Right ventricle myocardium superior (tissue), 1 donor: ENCODE results near the gene ADARB1. TPM values are rescaled to one million over a fixed set of nuclear protein-coding genes. Genes with fewer than 3 reads are reported as not detected.

Source experiments
- ATAC-seq: fragments of 200-7000 bp; cut with Tn5 transposase; one replicate; pipeline ENCODE4 v1.9.1; 2020; ENCODE audit warnings: mild to moderate bottlenecking; ENCODE audit not compliant: poor library complexity
- DNase-seq: peaks from one replicate; pipeline ENCODE4 v3.0.0-alpha.2; 2020
- intact Hi-C: fragments of 100-400 bp; cut with DNase I; formaldehyde crosslinking; loops from one replicate; pipeline ENCODE4 v1.11.2; 2022
- total RNA-seq: library from RNA; stranded (reverse); fragmentation: NEBNext Ultra II Directional; extraction: Animal tissue kit (Norgen Biotek cat#: 25700); gene quantifications from one replicate; pipeline ENCODE4 v1.2.1, GENCODE V29; 2021
- donor health status: DM: no; HTN: yes; CAD: no; lungs with severe emphysema.

The ADARB1 gene
- total RNA-seq, 1 donor from 2014 or later: 11.6 TPM

GRCh38 chr21:45103971-45104520 is 29.7 kb downstream of the ADARB1 start:
- DNase-seq (no peak), ATAC-seq (peak; percentile 9)
- intact Hi-C loops: no loop called here

- ATAC-seq: peak; percentile 92
- DNase-seq: peak; percentile 75
- intact Hi-C loops: no loop called here
Observed at GRCh38 chr21:45104560-45104959, 30.2 kb downstream of the ADARB1 start.

- no peak for ATAC-seq
Observed at GRCh38 chr21:45105906-45106485, 31.6 kb downstream of the ADARB1 start.

DNA sequence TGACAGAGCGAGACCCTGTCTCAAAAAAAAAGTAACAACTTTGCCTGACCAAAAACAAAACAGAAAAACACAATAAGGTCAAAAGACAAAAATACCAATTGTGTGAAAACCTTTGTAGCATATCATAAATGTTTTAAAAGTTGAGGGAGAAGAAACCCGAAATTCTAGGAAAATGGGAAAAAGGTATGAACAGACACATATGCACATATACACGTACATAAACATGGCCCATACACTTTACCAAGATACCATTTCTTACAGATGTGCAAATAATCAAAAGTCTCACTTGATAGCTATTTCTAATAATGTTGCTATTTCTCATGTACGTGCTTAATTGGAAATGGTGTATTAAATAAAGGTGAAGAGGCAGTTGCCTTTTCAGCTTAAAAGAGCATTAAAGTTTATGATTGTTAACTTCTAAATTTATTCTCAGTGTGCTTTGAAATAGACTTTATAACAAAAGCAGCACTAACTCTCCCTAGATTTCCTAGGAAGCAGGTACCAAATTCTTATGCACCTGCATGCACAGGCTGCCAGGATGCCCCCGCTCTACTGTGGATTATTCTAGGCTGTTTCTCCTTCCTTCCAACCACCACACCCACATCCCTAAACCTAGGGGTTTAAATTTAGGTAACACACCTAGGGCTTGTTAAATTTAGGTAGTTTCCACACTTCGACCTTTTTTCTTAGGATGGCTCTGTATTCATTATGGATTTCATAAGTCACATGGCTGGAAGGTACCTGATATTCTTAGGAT is 33.8 kb downstream of the ADARB1 start:
- DNase-seq: no peak
- intact Hi-C loops: no loop called here
- no peak for ATAC-seq

More at GRCh38 chr21:45105906-45106485, 31.6 kb downstream of the ADARB1 start:
- intact Hi-C loops: no loop called here
- no peak for DNase-seq

DNA sequence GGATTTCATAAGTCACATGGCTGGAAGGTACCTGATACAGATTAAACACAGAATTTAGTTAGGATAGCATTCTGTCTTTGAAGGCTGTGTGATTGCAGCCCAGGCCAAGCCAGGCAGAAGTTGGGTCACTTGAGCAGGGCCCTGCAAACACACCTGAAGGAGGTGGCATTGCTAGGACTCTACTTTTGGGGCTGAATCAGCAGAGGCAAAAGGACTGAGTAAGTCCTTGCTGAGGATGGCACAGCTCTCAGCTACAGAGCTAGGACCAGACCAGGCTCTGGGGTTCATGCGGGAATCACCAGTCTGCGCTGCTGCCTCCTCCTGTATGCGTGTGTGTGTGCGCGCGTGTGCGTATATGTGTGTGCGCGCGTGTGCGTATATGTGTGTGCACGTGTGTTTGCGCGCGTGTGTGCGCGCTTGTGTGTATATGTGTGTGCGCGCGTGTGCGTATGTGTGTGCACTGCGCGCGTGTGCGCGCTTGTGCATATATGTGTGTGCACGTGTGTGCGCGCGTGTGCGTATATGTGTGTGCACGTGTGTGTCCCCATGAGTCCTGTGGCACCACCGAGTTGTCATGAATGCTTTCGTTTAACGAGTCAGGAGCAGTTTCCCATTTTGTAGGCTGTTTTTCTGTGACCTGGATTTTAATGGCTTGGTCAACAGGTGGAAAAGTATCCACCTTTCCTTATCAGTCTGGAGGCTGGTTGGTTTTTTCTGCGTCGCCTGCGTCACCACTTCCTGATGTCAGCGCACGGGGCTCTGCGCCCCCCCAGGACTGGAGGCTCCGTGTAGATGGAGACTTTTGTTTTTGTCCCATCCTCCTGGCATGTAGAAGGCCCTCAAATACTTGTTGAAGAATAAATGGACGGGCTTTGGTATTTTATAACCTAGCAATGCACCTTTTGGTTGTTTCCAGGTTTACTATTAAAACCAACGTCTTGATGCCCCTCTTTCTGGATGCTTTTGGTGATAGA is 34.7 kb downstream of the ADARB1 start:
- ATAC-seq (no peak), DNase-seq (no peak)
- intact Hi-C loops: no loop called here

GRCh38 chr21:45109831-45110492 is 35.6 kb downstream of the ADARB1 start:
- intact Hi-C loops: no loop called here
- ATAC-seq (peak; percentile 30), DNase-seq (no peak)

DNA sequence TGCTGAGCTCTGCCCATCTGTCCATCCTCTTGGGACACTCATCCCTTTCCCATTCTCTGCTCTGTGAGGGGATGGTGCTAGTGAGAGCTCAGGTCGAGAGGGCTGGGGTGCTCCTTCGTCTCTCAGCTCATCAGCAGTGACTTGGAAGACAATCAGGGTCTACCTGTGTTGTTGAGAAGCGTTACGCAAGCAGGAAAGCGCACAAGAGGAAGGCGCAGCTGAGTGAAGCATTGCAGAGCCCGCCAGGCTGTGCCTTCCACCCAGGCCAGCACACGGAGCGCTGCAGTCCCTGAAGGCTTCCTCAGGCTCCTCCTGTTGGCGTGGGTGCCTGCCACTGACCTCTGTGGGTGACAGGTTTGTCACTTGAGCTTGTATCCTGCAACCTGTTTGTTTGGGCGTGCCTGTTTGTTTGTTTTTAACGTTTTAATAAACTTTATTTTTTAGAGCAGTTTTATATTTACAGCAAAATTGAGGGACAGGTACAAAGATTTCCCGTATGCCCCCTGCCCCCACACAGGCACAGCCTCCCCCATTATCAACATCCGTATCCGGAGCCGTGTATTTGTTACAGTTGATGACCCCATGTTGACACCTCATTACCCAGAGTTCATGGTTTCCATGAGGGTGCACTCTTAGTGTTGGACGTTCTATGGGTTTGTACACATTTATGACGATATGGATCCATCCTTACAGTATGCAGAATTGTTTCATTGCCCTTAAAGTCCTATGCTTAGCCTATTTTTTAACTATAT is 36.7 kb downstream of the ADARB1 start:
- intact Hi-C loops: no loop called here
- ATAC-seq (no peak), DNase-seq (no peak)

- intact Hi-C loops: no loop called here
- no peak for DNase-seq
- ATAC-seq: no peak
Observed at GRCh38 chr21:45111703-45112102, 37.3 kb downstream of the ADARB1 start.

DNA sequence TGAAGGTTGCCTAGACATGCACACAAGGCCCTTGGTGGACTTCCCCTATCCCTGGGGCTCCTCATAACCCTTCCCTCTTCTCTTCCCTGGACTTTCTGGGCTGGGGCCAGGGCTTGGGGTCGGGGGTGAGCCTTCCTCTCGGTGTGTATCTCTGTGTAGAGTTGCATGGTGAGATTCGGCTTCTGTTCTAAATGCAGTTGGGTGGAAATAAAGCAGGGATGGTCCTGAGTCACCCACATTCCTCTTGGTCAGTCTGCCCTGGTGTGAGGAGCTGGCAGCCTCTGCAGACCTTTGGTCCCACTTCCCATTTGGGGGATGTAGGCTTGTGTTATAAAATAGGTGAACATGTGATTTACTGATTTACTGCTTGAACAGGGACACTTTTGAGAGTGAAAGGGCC is 38.0 kb downstream of the ADARB1 start:
- intact Hi-C loops: no loop called here
- ATAC-seq: no peak

GRCh38 chr21:45113543-45113942 is 39.2 kb downstream of the ADARB1 start:
- DNase-seq: no peak
- intact Hi-C loops: no loop called here
- peak; percentile 47 for ATAC-seq

More for the DNA sequence above, 38.0 kb downstream of the ADARB1 start:
- DNase-seq: no peak

DNA sequence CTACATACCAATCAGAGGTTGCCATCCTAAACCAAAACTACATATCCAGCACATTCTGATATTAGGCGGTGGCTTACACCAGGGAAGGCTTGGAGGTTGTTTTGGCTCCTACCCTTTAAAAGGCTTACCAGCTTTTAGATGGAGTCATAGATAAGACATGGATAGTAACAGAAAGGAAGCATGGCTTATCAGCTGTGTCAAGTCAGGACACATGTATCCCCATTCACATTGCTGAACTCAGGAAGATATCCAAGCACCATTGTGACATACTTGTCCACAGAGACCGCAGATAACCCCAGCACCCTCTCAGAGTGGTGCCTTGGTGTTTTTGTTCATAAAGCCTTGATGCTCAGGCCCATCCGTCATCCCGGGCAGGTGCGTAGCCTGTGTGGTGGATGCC is 39.7 kb downstream of the ADARB1 start:
- intact Hi-C loops: no loop called here
- DNase-seq: no peak
- ATAC-seq: peak; percentile 84

DNA sequence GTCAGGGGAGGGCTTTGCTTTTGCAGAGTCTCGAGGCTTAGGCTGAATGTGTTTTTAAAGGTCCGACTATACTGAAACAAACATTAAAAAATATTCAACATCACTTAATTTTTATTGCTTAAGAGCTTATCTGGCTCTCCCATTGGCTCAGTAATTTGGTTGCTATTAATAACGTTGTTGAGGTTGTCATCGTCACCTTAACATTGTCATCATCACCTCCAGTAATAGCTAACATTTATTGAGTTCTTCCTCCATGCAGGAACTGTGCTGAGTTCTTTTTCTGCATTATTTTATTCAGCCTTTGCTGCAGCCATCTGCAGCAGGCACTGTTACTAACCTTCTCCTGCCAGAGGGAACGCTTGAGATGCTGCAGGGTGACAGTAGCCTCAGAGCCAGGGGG is 40.1 kb downstream of the ADARB1 start:
- intact Hi-C loops: no loop called here
- DNase-seq: no peak
- peak; percentile 82 for ATAC-seq

DNA sequence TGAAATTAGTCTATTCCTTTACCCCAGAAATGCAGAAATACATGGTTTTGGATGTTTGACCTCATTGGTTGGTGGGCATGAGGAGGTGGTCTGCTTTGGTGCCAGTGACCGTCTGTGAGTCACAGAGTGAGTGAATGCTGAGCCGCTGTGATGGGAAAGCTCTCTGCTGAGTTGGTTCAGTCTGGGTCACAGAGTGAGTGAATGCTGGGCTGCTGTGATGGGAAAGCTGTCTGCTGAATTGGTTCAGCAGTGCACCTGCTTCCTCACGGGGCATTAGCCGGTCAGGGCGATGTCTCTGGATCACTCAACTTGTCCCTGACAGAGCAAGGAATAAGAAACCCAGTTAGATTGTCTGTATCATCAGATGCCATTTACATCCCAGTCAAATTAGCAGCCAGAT is 40.8 kb downstream of the ADARB1 start:
- intact Hi-C loops: no loop called here
- ATAC-seq (peak; percentile 21), DNase-seq (no peak)

DNA sequence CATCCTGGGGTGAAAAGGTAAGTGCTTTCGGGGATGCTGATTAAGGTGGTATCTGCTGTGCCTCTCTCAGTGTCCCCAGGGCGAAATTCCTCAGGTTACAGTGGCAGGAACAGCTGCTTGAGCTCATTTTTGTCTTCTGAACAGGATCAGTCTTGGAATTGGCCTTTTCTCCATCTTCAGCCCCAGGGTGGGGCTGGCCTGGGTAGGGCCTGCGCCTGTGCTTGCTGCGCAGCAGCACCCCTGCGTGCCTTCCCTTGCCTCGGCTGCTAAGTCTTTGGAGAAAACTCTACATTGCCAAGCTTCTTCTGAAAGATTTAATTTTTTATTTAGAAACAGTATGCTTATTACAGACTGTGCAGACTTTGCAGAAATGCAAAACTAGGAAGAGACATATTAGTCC is 41.7 kb downstream of the ADARB1 start:
- intact Hi-C loops: no loop called here
- ATAC-seq (no peak), DNase-seq (no peak)

DNA sequence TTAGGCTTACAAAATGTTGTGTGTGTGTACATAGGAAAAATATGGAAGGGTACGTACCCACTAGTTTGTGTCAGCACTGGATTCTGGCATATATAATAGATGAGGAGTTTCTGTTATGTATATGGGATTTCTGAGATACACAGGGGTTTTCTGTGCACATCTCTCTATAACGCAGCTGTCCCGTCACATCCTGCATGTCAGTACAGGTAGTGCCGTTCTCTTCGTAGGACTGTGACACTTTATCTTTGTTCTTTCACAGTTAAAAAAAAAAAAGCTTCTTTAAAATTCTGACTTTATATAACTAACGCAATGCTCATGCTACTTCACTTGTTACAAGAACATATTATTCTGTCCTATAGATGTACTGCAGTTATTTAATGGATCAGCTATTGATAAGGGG is 42.9 kb downstream of the ADARB1 start:
- DNase-seq (no peak), ATAC-seq (no peak)
- intact Hi-C loops: no loop called here

DNA sequence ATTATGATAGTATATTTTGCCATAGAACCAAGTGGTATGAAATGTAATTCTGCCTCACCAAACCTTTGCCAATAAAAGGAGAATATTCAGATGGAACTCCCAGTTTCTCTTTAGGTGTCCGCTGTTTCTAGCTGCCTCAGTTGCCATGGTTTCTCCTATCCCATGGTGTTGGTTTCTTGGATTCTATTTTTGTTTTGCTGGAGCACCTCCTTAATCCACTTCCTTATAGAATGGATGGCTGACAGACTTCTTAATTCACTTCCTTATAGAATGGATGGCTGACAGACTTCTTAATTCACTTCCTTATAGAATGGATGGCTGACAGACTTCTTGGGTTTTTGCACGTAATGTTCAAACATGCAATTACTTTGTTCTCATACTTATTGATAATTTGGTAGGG is 43.7 kb downstream of the ADARB1 start:
- intact Hi-C loops: no loop called here

GRCh38 chr21:45119812-45120211 is 45.4 kb downstream of the ADARB1 start:
- intact Hi-C loops: no loop called here
- ATAC-seq (no peak), DNase-seq (no peak)

More for the DNA sequence above, 43.7 kb downstream of the ADARB1 start:
- no peak for DNase-seq
- no peak for ATAC-seq

- ATAC-seq: no peak
- intact Hi-C loops: no loop called here
- no peak for DNase-seq
Observed at GRCh38 chr21:45120975-45121374, 46.6 kb downstream of the ADARB1 start.
